ENCODE measurements around the gene TP53BP2.

The TP53BP2 gene

GRCh38 chr1:223793716-223794115, 52.0 kb downstream of the TP53BP2 start:
- no peak for DNase-seq

GRCh38 chr1:223792046-223792445, 53.7 kb downstream of the TP53BP2 start:
- no peak for DNase-seq

DNA sequence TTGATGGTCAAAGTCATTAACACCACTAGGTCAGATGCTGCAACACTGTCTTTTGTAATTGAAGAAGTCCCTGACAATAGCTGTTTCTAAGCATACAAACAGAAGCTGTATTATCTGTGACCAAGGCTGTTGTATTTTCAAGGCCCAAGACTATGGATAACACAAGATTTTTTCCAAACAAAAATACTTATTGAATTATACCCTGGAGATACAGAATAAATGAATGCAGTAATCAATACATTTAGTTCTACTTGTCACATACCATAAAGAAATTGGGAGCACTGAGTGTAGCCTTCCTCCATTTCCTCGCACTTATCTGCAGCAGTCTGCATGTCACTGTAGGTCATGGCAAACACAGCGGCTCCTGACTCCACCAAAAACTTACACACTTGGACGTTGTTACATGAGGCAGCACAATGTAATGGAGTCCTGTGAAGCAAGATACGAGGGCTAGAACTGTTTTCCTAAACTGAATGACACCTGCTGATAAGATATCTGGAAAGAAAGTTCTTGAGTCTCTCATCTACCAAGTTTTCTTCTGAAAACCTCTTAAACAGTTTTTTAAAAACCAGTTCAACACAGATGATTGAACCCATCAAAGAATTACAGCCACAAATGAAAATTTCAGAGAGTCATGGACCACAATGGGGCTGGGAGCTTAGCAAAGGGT, 56.9 kb downstream of the TP53BP2 start:
- DNase-seq: no peak

DNA sequence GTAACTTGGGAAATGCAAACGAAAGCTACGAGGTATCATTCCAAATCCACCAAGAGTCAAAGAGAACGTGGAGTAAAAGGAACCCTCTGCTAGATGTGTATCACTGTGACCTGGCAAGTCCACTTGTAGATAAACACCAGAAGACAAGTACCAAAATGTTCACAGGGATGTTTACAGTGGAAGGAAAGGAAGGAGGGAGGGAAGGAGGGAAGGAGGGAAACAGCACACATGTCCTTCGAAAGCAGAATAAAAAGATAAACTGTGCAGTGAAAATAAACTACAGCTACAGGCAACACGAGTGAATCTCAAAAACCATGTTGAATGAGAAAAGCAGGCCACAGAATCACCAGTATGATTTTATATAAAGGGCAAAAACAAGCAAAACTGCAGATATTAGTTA, 59.9 kb downstream of the TP53BP2 start:
- no peak for DNase-seq

GRCh38 chr1:223784541-223784940, 61.2 kb downstream of the TP53BP2 start:
- no peak for DNase-seq

DNA sequence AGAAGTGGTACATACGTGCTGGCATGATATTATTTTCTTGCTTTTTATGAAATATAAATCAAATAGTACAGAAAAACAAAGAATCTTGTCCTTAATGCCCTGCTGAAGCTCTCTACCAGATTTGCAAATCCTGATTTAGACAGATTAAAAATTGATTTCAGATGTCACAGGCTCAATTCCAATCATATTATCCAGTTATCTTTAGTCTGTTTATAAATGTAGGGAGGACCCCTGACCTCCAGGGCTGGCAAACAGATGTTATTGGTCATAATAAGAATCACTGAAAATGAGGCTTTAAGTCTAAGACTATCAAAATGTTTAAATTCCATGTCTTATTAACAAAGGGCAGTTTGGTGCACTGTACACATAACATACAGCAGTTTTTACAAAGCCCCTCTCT, 62.1 kb downstream of the TP53BP2 start:
- no peak for DNase-seq

DNA sequence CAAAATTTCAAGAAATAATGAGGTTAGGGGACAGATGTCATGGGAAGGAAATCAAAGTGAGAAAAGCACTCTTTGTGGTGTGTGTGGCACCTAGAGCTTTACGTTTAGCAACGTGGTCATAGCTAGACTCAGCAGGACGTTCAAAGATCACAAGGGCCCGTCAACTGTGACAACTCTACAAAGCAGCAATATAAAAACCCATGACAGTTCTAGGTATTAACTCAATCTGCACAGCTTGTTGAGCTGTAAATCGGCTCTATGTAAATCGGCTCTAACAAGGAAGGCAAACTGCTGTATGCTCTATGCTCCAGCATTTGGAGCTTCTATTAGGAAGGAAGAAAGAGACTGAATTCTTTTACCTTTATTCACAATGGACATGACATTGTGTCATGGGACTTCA, 64.8 kb downstream of the TP53BP2 start:
- no peak for DNase-seq

DNA sequence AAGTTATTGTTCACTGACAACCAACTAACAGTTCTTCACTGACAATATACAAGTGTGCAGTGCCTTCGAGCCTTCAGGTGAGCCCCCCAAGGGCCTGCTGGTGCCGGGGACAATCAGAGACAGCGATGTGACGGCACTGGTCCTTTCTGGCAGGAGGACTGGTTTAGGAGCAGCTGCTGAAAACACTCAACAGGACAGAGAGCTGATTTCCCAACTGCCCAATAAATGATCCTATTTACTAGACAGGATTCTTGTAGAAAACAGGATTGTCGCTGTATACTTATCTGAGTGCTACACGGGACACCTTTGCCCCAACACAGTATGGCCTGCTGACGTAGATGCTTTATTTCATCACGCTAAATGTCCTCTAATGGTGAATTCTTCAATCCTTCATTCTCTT, 65.4 kb downstream of the TP53BP2 start:
- no peak for DNase-seq

GRCh38 chr1:223776826-223777454, 68.8 kb downstream of the TP53BP2 start:
- DNase-seq: no peak

DNA sequence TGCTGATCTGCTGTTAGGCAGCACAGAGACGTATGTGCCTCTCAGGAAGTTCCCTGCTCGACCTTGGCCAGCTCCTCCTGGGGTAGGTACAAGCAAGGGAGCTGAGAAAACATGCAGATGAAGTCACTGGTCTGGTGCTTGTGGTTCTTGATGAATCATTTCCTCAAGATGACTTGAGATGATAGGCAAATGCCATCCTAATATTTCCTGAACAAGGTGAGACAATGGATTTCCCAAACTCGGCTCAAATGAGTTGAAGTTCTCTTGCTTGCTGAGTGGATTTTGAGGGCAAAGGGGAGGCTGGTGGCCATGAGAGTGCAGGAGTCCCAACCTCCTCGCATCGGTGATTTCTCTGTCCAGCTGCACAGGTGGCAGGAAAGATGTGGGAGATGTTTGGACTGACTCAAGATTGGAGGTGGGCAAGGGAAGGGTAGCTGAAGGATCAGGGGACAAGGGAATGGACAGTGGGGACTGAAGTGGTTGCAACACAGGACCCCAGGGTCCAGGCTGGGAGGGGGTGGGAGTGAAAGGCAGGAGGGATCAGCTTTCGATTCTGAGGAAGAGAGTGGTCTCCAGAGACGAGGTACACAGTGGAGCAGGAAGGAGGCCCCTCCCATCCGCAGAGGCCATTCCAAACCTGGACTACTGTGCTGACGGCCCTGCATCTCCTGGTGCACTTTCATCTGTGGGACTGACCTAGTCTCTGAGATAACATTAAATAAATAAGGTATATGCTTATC, 69.5 kb downstream of the TP53BP2 start:
- DNase-seq: no peak

DNA sequence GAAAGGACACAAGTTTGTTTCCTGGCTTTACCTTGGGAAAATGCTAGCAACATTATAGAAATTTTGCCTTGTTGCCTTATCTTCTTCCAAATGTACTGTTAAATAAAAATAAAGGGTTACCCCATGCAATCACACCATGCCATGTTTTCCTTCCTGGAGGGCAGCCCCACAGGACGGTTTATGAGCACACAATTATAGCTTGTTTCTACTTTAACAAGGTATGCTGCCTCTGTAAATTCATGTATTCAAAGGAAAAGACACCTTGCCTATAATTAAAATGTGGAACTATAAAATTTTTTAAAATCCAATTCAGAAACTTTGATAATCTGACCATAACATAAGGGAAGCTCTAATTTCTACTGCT, 70.1 kb downstream of the TP53BP2 start:
- no peak for DNase-seq

GRCh38 chr1:223775054-223775453, 70.7 kb downstream of the TP53BP2 start:
- no peak for DNase-seq

GRCh38 chr1:223774134-223774814, 71.5 kb downstream of the TP53BP2 start:
- DNase-seq: no peak

- DNase-seq: no peak
Observed at GRCh38 chr1:223772771-223773160, 73.0 kb downstream of the TP53BP2 start.

- no peak for DNase-seq
Observed at GRCh38 chr1:223771814-223772770, 73.7 kb downstream of the TP53BP2 start.

DNA sequence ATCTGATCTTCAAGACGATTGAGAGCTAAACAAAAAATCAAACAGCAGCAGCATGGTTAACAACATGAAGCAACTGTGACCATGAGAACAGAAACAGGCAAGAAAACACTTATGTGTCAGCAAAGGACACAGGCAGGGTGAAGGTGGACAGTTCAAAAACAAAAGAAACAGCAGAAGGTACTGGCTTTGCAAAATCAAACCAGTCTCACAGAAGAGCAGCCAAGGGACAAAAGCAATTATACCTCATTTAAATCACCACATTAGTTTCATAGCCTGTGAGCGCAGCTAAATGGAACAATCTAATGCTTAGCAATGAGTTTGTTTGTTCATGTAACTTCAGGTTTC, 74.3 kb downstream of the TP53BP2 start:
- DNase-seq: no peak

DNA sequence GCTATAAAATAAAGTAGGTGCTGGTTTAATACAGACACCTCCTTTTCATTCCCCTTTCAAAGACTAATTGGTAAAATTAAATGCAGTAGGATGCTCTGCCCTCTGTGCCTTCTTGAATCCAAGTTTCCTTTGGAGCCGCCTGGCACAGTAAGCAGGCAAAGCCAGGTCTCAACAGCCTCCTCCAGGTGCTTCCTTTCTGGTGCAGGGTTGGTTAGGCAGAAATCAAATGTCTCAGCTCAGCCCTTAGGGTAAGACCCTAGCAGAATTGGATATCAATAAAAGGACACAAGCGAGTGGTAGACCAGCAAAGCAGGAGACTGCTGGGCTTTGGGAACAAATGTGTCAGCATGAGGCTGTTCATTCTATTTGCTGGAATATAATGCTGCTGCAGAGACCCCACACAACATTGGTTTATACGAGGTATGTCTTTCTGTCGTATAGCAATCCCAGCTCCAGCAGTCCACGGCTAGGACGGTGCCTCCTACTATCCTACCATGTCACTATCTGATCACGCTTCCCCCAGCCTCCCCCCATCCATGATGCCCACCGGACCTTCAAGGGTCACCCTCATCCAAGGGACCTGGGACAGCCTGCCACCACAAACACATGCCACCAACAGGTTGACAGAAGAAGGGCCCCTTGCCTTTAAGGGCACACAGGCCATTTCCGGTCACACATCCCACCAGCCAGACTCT, 75.0 kb downstream of the TP53BP2 start:
- no peak for DNase-seq

DNA sequence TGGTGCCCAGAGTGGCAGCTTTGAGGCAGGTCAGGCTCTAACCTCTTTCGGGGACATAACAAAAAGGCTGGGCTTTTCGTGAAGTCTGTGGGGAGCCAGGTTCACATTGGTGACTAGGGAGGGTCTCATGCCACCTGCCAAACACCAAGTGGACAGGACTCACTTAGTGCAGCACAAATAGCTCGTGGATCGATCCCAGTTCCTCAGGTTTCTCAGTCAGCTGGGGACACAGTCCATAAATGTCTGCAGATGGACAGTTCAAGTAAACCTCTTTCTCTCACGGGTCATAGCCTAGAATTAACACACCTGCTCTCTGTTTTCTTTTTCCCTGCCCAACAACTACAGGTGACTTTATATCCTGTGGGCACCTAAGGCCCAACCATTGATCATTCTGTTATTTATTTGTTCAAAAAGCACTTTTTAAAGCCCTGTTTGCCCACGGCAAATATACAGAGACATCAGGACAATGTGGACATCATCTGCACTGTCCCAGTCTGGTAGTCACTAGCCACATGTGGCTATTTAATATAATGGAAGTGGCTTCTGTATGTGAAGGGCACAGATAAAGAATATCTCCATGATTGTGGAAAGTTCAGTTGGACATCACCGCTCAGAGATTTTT, 79.9 kb downstream of the TP53BP2 start:
- no peak for DNase-seq

GRCh38 chr1:223765036-223765718, 80.6 kb downstream of the TP53BP2 start:
- no peak for DNase-seq

DNA sequence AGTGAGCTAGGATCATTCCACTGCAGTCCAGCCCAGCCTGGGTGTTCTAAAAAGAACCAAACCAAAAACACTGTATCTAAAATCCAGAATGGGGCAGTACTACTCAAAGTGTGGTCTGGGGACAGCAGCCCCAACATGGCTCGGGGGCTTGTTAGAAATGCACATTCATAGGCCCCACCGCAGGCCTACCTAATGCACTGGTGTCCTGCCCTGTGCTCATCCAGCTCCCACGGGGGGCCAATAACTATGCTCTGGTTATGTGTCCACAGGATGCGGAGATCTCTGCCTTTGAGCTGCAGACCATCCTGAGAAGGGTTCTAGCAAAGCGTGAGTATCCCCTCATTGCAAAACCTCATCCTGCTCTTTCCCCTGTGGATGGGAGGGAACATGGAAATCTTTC, 81.9 kb downstream of the TP53BP2 start:
- DNase-seq: no peak

DNA sequence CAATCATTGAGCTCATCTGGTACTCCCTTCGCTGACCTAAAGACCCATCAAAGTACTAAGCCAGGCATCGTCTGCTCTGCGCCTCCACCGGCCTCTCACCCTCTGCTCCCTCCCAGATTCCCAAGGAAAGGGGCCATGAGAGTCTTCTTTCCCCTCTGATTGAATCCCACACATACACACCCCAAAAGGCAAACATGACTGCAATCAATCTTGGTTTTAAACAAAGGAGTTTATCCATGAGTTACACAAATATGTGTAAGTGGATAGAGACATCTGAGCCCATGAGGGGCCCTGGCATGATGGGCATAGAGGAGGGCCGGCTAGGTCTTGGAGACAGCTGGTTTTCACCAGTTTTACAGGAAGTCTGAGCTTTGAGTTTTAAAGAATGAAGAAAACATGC, 82.5 kb downstream of the TP53BP2 start:
- DNase-seq: no peak

Data from activated naive CD4-positive, alpha-beta T cell (primary cell).